HG02870 (cell line): Measurements from ENCODE around the gene ECPAS.
"Not testable (repeated sequence)": the region's sequence is repeated elsewhere in the genome, so short reads cannot be mapped to it uniquely, and the experiment has no call there.

ENCODE experiments used
- ATAC-seq: cut with Tn5 transposase; IDR thresholded peaks from one replicate; pipeline ENCODE4 v1.9.1; 2021; ENCODE audit warnings: mild to moderate bottlenecking, moderate library complexity; ENCODE audit not compliant: unreplicated experiment

The ECPAS gene

GRCh38 chr9:111474385-111474784 lies 9.8 kb downstream of the ECPAS start:
- no peak for ATAC-seq

- no peak for ATAC-seq
Observed at GRCh38 chr9:111467778-111468367, 16.3 kb downstream of the ECPAS start.

GRCh38 chr9:111463048-111463447 lies 21.1 kb downstream of the ECPAS start:
- no peak for ATAC-seq

GRCh38 chr9:111458139-111459009 lies 25.8 kb downstream of the ECPAS start:
- ATAC-seq, result no peak

- peak; percentile 61 for ATAC-seq
Observed at GRCh38 chr9:111456529-111456928, 27.7 kb downstream of the ECPAS start.

- ATAC-seq, result no peak
Observed at GRCh38 chr9:111455638-111456037, 28.5 kb downstream of the ECPAS start.

GRCh38 chr9:111454751-111455150 lies 29.4 kb downstream of the ECPAS start:
- no peak for ATAC-seq

GRCh38 chr9:111451570-111451969 lies 32.6 kb downstream of the ECPAS start:
- no peak for ATAC-seq

GRCh38 chr9:111450124-111450523 lies 34.1 kb downstream of the ECPAS start:
- ATAC-seq, result no peak

GRCh38 chr9:111449705-111450104 lies 34.5 kb downstream of the ECPAS start:
- ATAC-seq, result no peak

- ATAC-seq, result not testable (repeated sequence)
Observed at GRCh38 chr9:111445799-111446198, 38.4 kb downstream of the ECPAS start.

GRCh38 chr9:111443454-111443853 lies 40.7 kb downstream of the ECPAS start:
- no peak for ATAC-seq

GRCh38 chr9:111442360-111443027 lies 41.7 kb downstream of the ECPAS start:
- ATAC-seq, result no peak

- ATAC-seq, result no peak
Observed at GRCh38 chr9:111440226-111440625, 44.0 kb downstream of the ECPAS start.

GRCh38 chr9:111438541-111439235 lies 45.5 kb downstream of the ECPAS start:
- ATAC-seq, result no peak

GRCh38 chr9:111436571-111436970 lies 47.6 kb downstream of the ECPAS start:
- ATAC-seq, result no peak

GRCh38 chr9:111433082-111433481 lies 51.1 kb downstream of the ECPAS start:
- no peak for ATAC-seq

- no peak for ATAC-seq
Observed at GRCh38 chr9:111431684-111432083, 52.5 kb downstream of the ECPAS start.

GRCh38 chr9:111429175-111429574 lies 55.0 kb downstream of the ECPAS start:
- ATAC-seq, result no peak

- no peak for ATAC-seq
Observed at GRCh38 chr9:111427186-111427585, 57.0 kb downstream of the ECPAS start.

GRCh38 chr9:111423389-111423788 lies 60.8 kb downstream of the ECPAS start:
- ATAC-seq, result no peak
